B cell (primary cell): Measurements from ENCODE around the gene ANKRD7. TPM values are rescaled to one million over a fixed set of nuclear protein-coding genes. Genes with fewer than 3 reads are reported as not detected.
A peak's percentile ranks its signal among the peaks of the same experiment; 100 is the strongest.

Source experiments
- ATAC-seq: fragments of 200-7000 bp; cut with Tn5 transposase; one replicate; pipeline ENCODE4 v1.10.0; 2021; ENCODE audit warnings: low read depth, mild to moderate bottlenecking, moderate number of reproducible peaks, moderate library complexity
- CTCF ChIA-PET: fragments of 350-600 bp; sonication (Branson Sonifier 250); formaldehyde crosslinking; loops from one replicate; lab custom pipeline; 2021; ENCODE audit warnings: antibody characterized with exemption, inconsistent platforms; lab: Charles Lee
- POLR2A ChIA-PET: fragments of 350-600 bp; sonication (Branson Sonifier 250); formaldehyde crosslinking; loops from one replicate; lab custom pipeline; 2021; ENCODE audit warnings: antibody characterized with exemption; lab: Charles Lee
- DNase-seq: peaks from one replicate; pipeline ENCODE4 v3.0.0; 2013
- H2AFZ ChIP-seq: 2 replicates; pipeline ENCODE4 v1.6.1; 2012; ENCODE audit warnings: mild to moderate bottlenecking, low read depth, low read length; ENCODE audit not compliant: insufficient read depth, poor library complexity, severe bottlenecking
- H3K27ac ChIP-seq, 2 donors: 1 replicate in 1 of 2; 2 replicates in 1 of 2; pipeline ENCODE4 v1.5.1; 2012 to 2013; ENCODE audit warnings: low read length in 2 of 2, mild to moderate bottlenecking in 2 of 2, moderate library complexity in 1 of 2
- H3K27me3 ChIP-seq, 4 experiments: fragments of 200-600 bp in 1 of 4; sonication (generic) in 1 of 4; replicated peaks in 1 of 4; 1 replicate in 2 of 4; 2 replicates in 2 of 4; pipeline versions ENCODE4 v1.6.1 to v1.7.0; 2013 to 2016; ENCODE audit warnings: low read length in 3 of 4, mild to moderate bottlenecking in 2 of 4, mixed read lengths in 1 of 4, moderate library complexity in 1 of 4; ENCODE audit not compliant: insufficient read depth in 4 of 4, control insufficient read depth in 3 of 4; ENCODE audit errors: control extremely low read depth in 1 of 4
- H3K36me3 ChIP-seq, 2 experiments: replicated peaks in 1 of 2; 1 replicate in 1 of 2; 2 replicates in 1 of 2; pipeline versions ENCODE4 v1.6.1 to v1.7.1; 2013; ENCODE audit warnings: low read length in 1 of 2; ENCODE audit not compliant: insufficient read depth in 2 of 2, control insufficient read depth in 1 of 2; ENCODE audit errors: control extremely low read depth in 1 of 2, extremely low read depth in 1 of 2
- H3K4me1 ChIP-seq, 2 donors: fragments of 200-600 bp in 1 of 2; sonication (generic) in 1 of 2; 1 replicate in 1 of 2; 2 replicates in 1 of 2; pipeline versions ENCODE4 v1.5.1 to v1.6.1; 2013 to 2017; ENCODE audit warnings: low read length in 2 of 2; ENCODE audit not compliant: control insufficient read depth in 2 of 2, insufficient read depth in 2 of 2
- H3K4me2 ChIP-seq: replicated peaks from 2 replicates; pipeline ENCODE3; 2012; ENCODE audit warnings: mild to moderate bottlenecking, low read depth, low read length; ENCODE audit not compliant: poor library complexity, severe bottlenecking
- H3K4me3 ChIP-seq, 5 experiments: fragments of 200-600 bp in 1 of 5; sonication (generic) in 1 of 5; 1 replicate in 3 of 5; 2 replicates in 2 of 5; pipeline versions ENCODE4 v1.5.1 to v1.7.0; 2011 to 2016; ENCODE audit warnings: low read length in 4 of 5, mild to moderate bottlenecking in 4 of 5, low read depth in 2 of 5, control low read depth in 1 of 5, moderate library complexity in 1 of 5; ENCODE audit not compliant: insufficient read depth in 1 of 5; ENCODE audit errors: control extremely low read depth in 1 of 5, extremely low read depth in 1 of 5
- H3K79me2 ChIP-seq: fragments of 200-600 bp; sonication (generic); one replicate; pipeline ENCODE4 v1.6.0; 2016; ENCODE audit warnings: low read length; ENCODE audit not compliant: control insufficient read depth, insufficient read depth
- H3K9ac ChIP-seq: fragments of 200-600 bp; sonication (generic); 2 replicates; pipeline ENCODE4 v1.6.1; 2017; ENCODE audit warnings: mild to moderate bottlenecking, low read length, moderate library complexity
- H3K9me3 ChIP-seq, 3 donors: one replicate each; pipeline versions ENCODE4 v1.6.1 to v1.7.1; 2013; ENCODE audit warnings: low read length in 2 of 3; ENCODE audit not compliant: control insufficient read depth in 2 of 3, insufficient read depth in 1 of 3; ENCODE audit errors: control extremely low read depth in 1 of 3
- H4K20me1 ChIP-seq: 2 replicates; pipeline ENCODE4 v1.6.0; 2012; ENCODE audit warnings: mild to moderate bottlenecking, low read length; ENCODE audit not compliant: insufficient read depth, control insufficient read depth, poor library complexity, severe bottlenecking
- H3K27ac Mint-ChIP-seq: one replicate; pipeline ENCODE4 v1.8.0; 2021; ENCODE audit warnings: mixed read lengths
- H3K27me3 Mint-ChIP-seq: one replicate; pipeline ENCODE4 v1.8.0; 2021; ENCODE audit warnings: mixed read lengths
- H3K4me1 Mint-ChIP-seq: one replicate; pipeline ENCODE4 v1.8.0; 2021; ENCODE audit warnings: mixed read lengths
- H3K4me3 Mint-ChIP-seq: one replicate; pipeline ENCODE4 v1.8.0; 2021; ENCODE audit warnings: mixed read lengths
- H3K9me3 Mint-ChIP-seq: one replicate; pipeline ENCODE4 v1.8.0; 2022; ENCODE audit warnings: mixed read lengths; ENCODE audit not compliant: insufficient read depth
- EZH2 ChIP-seq: IDR thresholded peaks from 2 replicates; pipeline ENCODE4 v1.6.1; 2012; ENCODE audit warnings: borderline replicate concordance, low read depth, mild to moderate bottlenecking, moderate library complexity, low read length; ENCODE audit not compliant: insufficient read depth, poor library complexity, severe bottlenecking
- WGBS: methylation state at CpG from one replicate; pipeline ENCODE4 v1.1.5; 2013; ENCODE audit warnings: missing lambda C conversion rate; ENCODE audit not compliant: insufficient coverage; 5-methylcytosine and 5-hydroxymethylcytosine counted together
- intact Hi-C: fragments of 100-400 bp; cut with micrococcal nuclease; formaldehyde crosslinking; loops from one replicate; pipeline ENCODE4 v1.10.0; 2022
- polyA plus RNA-seq: library from polyadenylated mRNA; depleted of rRNA; stranded (reverse); fragments of >200 nt; gene quantifications from 2 replicates; pipeline ENCODE4 v1.2.3, GENCODE V29; 2012
- total RNA-seq, 2 donors: library from RNA; stranded (reverse); fragments of 120-200 nt in 1 of 2; gene quantifications; 1 replicate in 1 of 2; 2 replicates in 1 of 2; pipeline versions ENCODE4 v1.2.3 to v1.2.4, GENCODE V29; 2013 to 2022
- TF ChIP-seq, protein P1 (sequence below): fragments of 200-600 bp; IDR thresholded peaks from one replicate; pipeline ENCODE4 v1.8.0; 2022; ENCODE audit warnings: antibody characterized with exemption, mild to moderate bottlenecking

ANKRD7 gene
- total and polyA plus RNA-seq, 2 donors (not counting 1 experiment from before 2014, with no cell fraction given): not detected

DNA sequence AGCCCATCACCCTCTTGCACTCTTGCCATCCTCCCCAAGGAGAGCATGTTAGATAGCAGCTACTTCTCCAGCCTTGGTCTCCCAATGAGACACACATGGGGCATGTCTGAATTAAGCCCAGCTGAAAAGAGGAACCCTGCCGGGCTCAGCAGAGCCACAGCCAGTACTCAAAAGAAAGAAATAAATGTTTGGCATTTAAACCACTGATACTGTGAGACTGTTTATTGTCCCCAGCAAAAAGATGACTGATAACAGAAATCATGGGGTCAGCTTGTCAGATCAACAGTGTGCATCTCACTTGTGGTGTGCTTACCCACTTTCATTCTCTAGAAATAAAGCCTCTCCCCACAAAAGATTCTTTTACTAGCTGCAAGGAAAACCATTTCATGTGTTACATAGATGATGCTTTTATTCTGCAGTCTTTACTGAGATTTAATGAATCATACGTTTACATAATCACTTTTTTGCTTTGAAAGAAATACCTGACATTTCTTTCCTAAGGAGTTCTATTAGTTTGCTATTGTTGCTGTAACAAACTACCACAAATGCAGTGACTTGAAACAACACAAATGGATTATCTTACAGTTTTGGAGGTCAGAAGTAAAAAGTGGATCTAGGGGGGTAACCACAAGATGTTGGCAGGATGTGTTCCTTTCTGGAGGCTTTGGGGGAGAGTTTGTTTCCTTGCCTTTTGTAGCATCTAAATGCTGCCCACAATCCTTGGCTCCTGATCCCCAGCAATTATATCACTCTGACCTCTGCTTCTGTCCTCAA lies 20.9 kb downstream of the ANKRD7 start:
- TF ChIP-seq, protein P1, sequence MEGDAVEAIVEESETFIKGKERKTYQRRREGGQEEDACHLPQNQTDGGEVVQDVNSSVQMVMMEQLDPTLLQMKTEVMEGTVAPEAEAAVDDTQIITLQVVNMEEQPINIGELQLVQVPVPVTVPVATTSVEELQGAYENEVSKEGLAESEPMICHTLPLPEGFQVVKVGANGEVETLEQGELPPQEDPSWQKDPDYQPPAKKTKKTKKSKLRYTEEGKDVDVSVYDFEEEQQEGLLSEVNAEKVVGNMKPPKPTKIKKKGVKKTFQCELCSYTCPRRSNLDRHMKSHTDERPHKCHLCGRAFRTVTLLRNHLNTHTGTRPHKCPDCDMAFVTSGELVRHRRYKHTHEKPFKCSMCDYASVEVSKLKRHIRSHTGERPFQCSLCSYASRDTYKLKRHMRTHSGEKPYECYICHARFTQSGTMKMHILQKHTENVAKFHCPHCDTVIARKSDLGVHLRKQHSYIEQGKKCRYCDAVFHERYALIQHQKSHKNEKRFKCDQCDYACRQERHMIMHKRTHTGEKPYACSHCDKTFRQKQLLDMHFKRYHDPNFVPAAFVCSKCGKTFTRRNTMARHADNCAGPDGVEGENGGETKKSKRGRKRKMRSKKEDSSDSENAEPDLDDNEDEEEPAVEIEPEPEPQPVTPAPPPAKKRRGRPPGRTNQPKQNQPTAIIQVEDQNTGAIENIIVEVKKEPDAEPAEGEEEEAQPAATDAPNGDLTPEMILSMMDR: no peak
- no peak for TF ChIP-seq EZH2
- CTCF ChIA-PET: no interaction called here
- Mint-ChIP-seq H3K4me3 (no peak overlapping the region), H3K27ac (no peak overlapping the region), H3K4me1 (no peaks in the 10 kb centered on the region), H3K9me3 (no peaks in the 10 kb centered on the region), H3K27me3 (no peaks in the 10 kb centered on the region)
- H2AFZ ChIP-seq: no peak overlapping the region
- H3K4me1 ChIP-seq: no peaks in the 10 kb centered on the region
- no peak for DNase-seq
- intact Hi-C loops: no loop called here
- 20% methylated on average over 1 of the region's 2 CpGs for WGBS
- no peaks in the 10 kb centered on the region for H3K36me3 ChIP-seq
- H3K9ac ChIP-seq: no peak overlapping the region
- POLR2A ChIA-PET: no interaction called here
- no peaks in the 10 kb centered on the region for H3K9me3 ChIP-seq
- ATAC-seq: no peak
- H3K4me2 ChIP-seq: no peak overlapping the region
- no peaks in the 10 kb centered on the region for H3K27me3 ChIP-seq
- no peak overlapping the region for H3K27ac ChIP-seq
- no peaks in the 10 kb centered on the region for H3K79me2 ChIP-seq
- no peak overlapping the region for H3K4me3 ChIP-seq
- no peaks in the 10 kb centered on the region for H4K20me1 ChIP-seq

GRCh38 chr7:118250860-118251494 lies 26.5 kb downstream of the ANKRD7 start:
- WGBS: no CpG with 5 or more reads among the region's 4 CpGs
- Histone ChIP-seq H3K36me3 (no peaks in the 10 kb centered on the region), H3K27ac (no peak overlapping the region), H4K20me1 (no peaks in the 10 kb centered on the region), H2AFZ (no peak overlapping the region), H3K27me3 (peaks cover 0 to 5% (median 0%) of the 10 kb centered on the region in 4 experiments), H3K9me3 (no peaks in the 10 kb centered on the region), H3K4me2 (no peak overlapping the region), H3K4me1 (no peaks in the 10 kb centered on the region), H3K9ac (no peak overlapping the region), H3K4me3 (no peak overlapping the region), H3K79me2 (no peaks in the 10 kb centered on the region)
- Mint-ChIP-seq H3K4me1 (no peaks in the 10 kb centered on the region), H3K4me3 (no peak overlapping the region), H3K9me3 (no peaks in the 10 kb centered on the region), H3K27me3 (peaks cover 17% of the 10 kb centered on the region), H3K27ac (no peak overlapping the region)
- TF ChIP-seq, protein P1: peak; percentile 7
- TF ChIP-seq EZH2: no peak
- ATAC-seq: no peak
- DNase-seq: no peak
- ChIA-PET POLR2A (no interaction called here), CTCF (no interaction called here)
- intact Hi-C loops: no loop called here
